Activated naive CD8-positive, alpha-beta T cell treated with anti-CD3 and anti-CD28 coated beads for 36 hours (primary cell): ENCODE results near the gene DIPK1B. TPM values are rescaled to one million over a fixed set of nuclear protein-coding genes. Genes with fewer than 3 reads are reported as not detected.

Experiments used
- DNase-seq: peaks from one replicate; pipeline ENCODE4 v3.0.0; 2021
- H3K27ac Mint-ChIP-seq: one replicate; pipeline ENCODE4 v1.8.0; 2022; ENCODE audit warnings: mild to moderate bottlenecking, moderate library complexity, mixed read lengths
- H3K27me3 Mint-ChIP-seq: one replicate; pipeline ENCODE4 v1.8.0; 2022; ENCODE audit warnings: mild to moderate bottlenecking, mixed read lengths
- H3K36me3 Mint-ChIP-seq: one replicate; pipeline ENCODE4 v1.8.0; 2021; ENCODE audit warnings: mild to moderate bottlenecking, mixed read lengths
- H3K4me1 Mint-ChIP-seq: one replicate; pipeline ENCODE4 v1.8.0; 2021; ENCODE audit warnings: mixed read lengths
- H3K4me3 Mint-ChIP-seq: one replicate; pipeline ENCODE4 v1.8.0; 2022; ENCODE audit warnings: mild to moderate bottlenecking, moderate library complexity, mixed read lengths
- H3K9me3 Mint-ChIP-seq: one replicate; pipeline ENCODE4 v1.8.0; 2022; ENCODE audit warnings: mixed read lengths
- total RNA-seq, 2 experiments: library from RNA; stranded (reverse); gene quantifications; one replicate each; pipeline ENCODE4 v1.2.3, GENCODE V29; 2021

The DIPK1B gene
- total RNA-seq, 2 experiments from 2014 or later: 0.10 TPM; not detected in 1

GRCh38 chr9:136679431-136679941 lies 32.9 kb upstream of the DIPK1B start:
- Mint-ChIP-seq H3K4me3 (no peak overlapping the region), H3K9me3 (no peaks in the 10 kb centered on the region), H3K36me3 (no peaks in the 10 kb centered on the region), H3K27ac (no peak overlapping the region), H3K27me3 (no peaks in the 10 kb centered on the region), H3K4me1 (no peaks in the 10 kb centered on the region)
- no peak for DNase-seq

GRCh38 chr9:136681029-136681428 lies 31.3 kb upstream of the DIPK1B start:
- Mint-ChIP-seq H3K36me3 (no peaks in the 10 kb centered on the region), H3K27me3 (no peaks in the 10 kb centered on the region), H3K27ac (no peak overlapping the region), H3K4me1 (peaks cover under 1% of the 10 kb centered on the region), H3K9me3 (no peaks in the 10 kb centered on the region), H3K4me3 (no peak overlapping the region)
- DNase-seq: no peak

- no peaks in the 10 kb centered on the region for H3K27me3 Mint-ChIP-seq
- H3K4me3 Mint-ChIP-seq: no peak overlapping the region
- peaks cover 4% of the 10 kb centered on the region for H3K4me1 Mint-ChIP-seq
- no peak overlapping the region for H3K27ac Mint-ChIP-seq
- no peak for DNase-seq
- H3K36me3 Mint-ChIP-seq: no peaks in the 10 kb centered on the region
- no peaks in the 10 kb centered on the region for H3K9me3 Mint-ChIP-seq
These were observed 30.2 kb upstream of the DIPK1B start for GRCh38 chr9:136681945-136682699.

GRCh38 chr9:136682710-136683109 lies 29.7 kb upstream of the DIPK1B start:
- Mint-ChIP-seq H3K4me3 (no peak overlapping the region), H3K36me3 (no peaks in the 10 kb centered on the region), H3K27me3 (no peaks in the 10 kb centered on the region), H3K9me3 (no peaks in the 10 kb centered on the region), H3K4me1 (peaks cover 4% of the 10 kb centered on the region), H3K27ac (no peak overlapping the region)
- no peak for DNase-seq

GRCh38 chr9:136683173-136683745 lies 29.1 kb upstream of the DIPK1B start:
- H3K4me1 Mint-ChIP-seq: peaks cover 8% of the 10 kb centered on the region
- no peak for DNase-seq
- no peak overlapping the region for H3K4me3 Mint-ChIP-seq
- no peaks in the 10 kb centered on the region for H3K27me3 Mint-ChIP-seq
- no peaks in the 10 kb centered on the region for H3K9me3 Mint-ChIP-seq
- H3K36me3 Mint-ChIP-seq: no peaks in the 10 kb centered on the region
- H3K27ac Mint-ChIP-seq: no peak overlapping the region

GRCh38 chr9:136683755-136684154 lies 28.6 kb upstream of the DIPK1B start:
- DNase-seq: no peak
- Mint-ChIP-seq H3K36me3 (no peaks in the 10 kb centered on the region), H3K4me1 (peaks cover 9% of the 10 kb centered on the region), H3K27ac (no peak overlapping the region), H3K4me3 (no peak overlapping the region), H3K27me3 (no peaks in the 10 kb centered on the region), H3K9me3 (no peaks in the 10 kb centered on the region)

GRCh38 chr9:136684339-136684738 lies 28.0 kb upstream of the DIPK1B start:
- Mint-ChIP-seq H3K4me1 (peaks cover 9% of the 10 kb centered on the region), H3K27me3 (no peaks in the 10 kb centered on the region), H3K9me3 (no peaks in the 10 kb centered on the region), H3K27ac (no peak overlapping the region), H3K4me3 (no peak overlapping the region), H3K36me3 (no peaks in the 10 kb centered on the region)
- no peak for DNase-seq

GRCh38 chr9:136684799-136685198 lies 27.6 kb upstream of the DIPK1B start:
- Mint-ChIP-seq H3K9me3 (no peaks in the 10 kb centered on the region), H3K4me1 (peaks cover 9% of the 10 kb centered on the region), H3K27ac (no peak overlapping the region), H3K36me3 (no peaks in the 10 kb centered on the region), H3K4me3 (no peak overlapping the region), H3K27me3 (no peaks in the 10 kb centered on the region)
- DNase-seq: no peak

- Mint-ChIP-seq H3K27ac (no peak overlapping the region), H3K4me3 (no peak overlapping the region), H3K36me3 (no peaks in the 10 kb centered on the region), H3K4me1 (peaks cover 9% of the 10 kb centered on the region), H3K9me3 (no peaks in the 10 kb centered on the region), H3K27me3 (no peaks in the 10 kb centered on the region)
- DNase-seq: no peak
These were observed 27.2 kb upstream of the DIPK1B start for GRCh38 chr9:136685216-136685615.

- H3K4me3 Mint-ChIP-seq: peak overlapping the region; percentile 82
- H3K4me1 Mint-ChIP-seq: peaks cover 9% of the 10 kb centered on the region
- no peak overlapping the region for H3K27ac Mint-ChIP-seq
- H3K27me3 Mint-ChIP-seq: no peaks in the 10 kb centered on the region
- no peak for DNase-seq
- no peaks in the 10 kb centered on the region for H3K9me3 Mint-ChIP-seq
- H3K36me3 Mint-ChIP-seq: no peaks in the 10 kb centered on the region
These were observed 26.4 kb upstream of the DIPK1B start for GRCh38 chr9:136685790-136686533.

GRCh38 chr9:136686534-136686793 lies 25.9 kb upstream of the DIPK1B start:
- H3K27ac Mint-ChIP-seq: no peak overlapping the region
- DNase-seq: no peak
- H3K9me3 Mint-ChIP-seq: no peaks in the 10 kb centered on the region
- H3K4me3 Mint-ChIP-seq: peak overlapping the region; percentile 82
- no peaks in the 10 kb centered on the region for H3K27me3 Mint-ChIP-seq
- H3K4me1 Mint-ChIP-seq: peaks cover 9% of the 10 kb centered on the region
- no peaks in the 10 kb centered on the region for H3K36me3 Mint-ChIP-seq

- Mint-ChIP-seq H3K4me3 (peak within 1 kb of the TSS; percentile 82), H3K27ac (no peak within 1 kb of the TSS), H3K27me3 (no peaks in the 10 kb centered on the region), H3K9me3 (no peaks in the 10 kb centered on the region), H3K36me3 (no peaks in the 10 kb centered on the region), H3K4me1 (peaks cover 9% of the 10 kb centered on the region)
- DNase-seq: peak; percentile 74
These were observed 25.3 kb upstream of the DIPK1B start, which contains the start of gene AGPAT2 for GRCh38 chr9:136686794-136687711. TSS of gene AGPAT2 (minus strand) at chr9:136687457. CDS start at chr9:136687357, 100 bp downstream.

- Mint-ChIP-seq H3K27me3 (no peaks in the 10 kb centered on the region), H3K36me3 (no peaks in the 10 kb centered on the region), H3K4me1 (peaks cover 9% of the 10 kb centered on the region), H3K4me3 (no peak overlapping the region), H3K27ac (no peak overlapping the region), H3K9me3 (no peaks in the 10 kb centered on the region)
- no peak for DNase-seq
These were observed 24.6 kb upstream of the DIPK1B start for GRCh38 chr9:136687721-136688223.

- DNase-seq: no peak
- H3K9me3 Mint-ChIP-seq: no peaks in the 10 kb centered on the region
- H3K4me3 Mint-ChIP-seq: no peak overlapping the region
- H3K36me3 Mint-ChIP-seq: no peaks in the 10 kb centered on the region
- peaks cover 9% of the 10 kb centered on the region for H3K4me1 Mint-ChIP-seq
- peaks cover 5% of the 10 kb centered on the region for H3K27me3 Mint-ChIP-seq
- H3K27ac Mint-ChIP-seq: no peak overlapping the region
These were observed 23.9 kb upstream of the DIPK1B start for GRCh38 chr9:136688274-136689107.
